Measurements from ENCODE around the gene CALCOCO1. TPM values are rescaled to one million over a fixed set of nuclear protein-coding genes. Genes with fewer than 3 reads are reported as not detected.
"Not testable (repeated sequence)": the region's sequence is repeated elsewhere in the genome, so short reads cannot be mapped to it uniquely, and the experiment has no call there.

Gene CALCOCO1
- total RNA-seq, 4 donors from 2014 or later, result 400 to 469 (median 424) TPM

GRCh38 chr12:53683983-53684382 is 43.3 kb downstream of the CALCOCO1 start:
- WGBS, 2 donors (ENCODE audit: low coverage in 1 of 2), result 89 to 93% methylated on average over 3 to 9 of the region's 9 CpGs
- H3K4me1 ChIP-seq, result no peaks in the 10 kb centered on the region
- no peak overlapping the region for H3K4me3 ChIP-seq
- no peaks in the 10 kb centered on the region for H3K9me3 ChIP-seq
- H3K27ac ChIP-seq, result no peak overlapping the region
- H3K27me3 ChIP-seq, result no peaks in the 10 kb centered on the region
- TF ChIP-seq POLR2AphosphoS5 (IDR thresholded peaks at IDR 0.05) (no peak), CTCF (IDR thresholded peaks at IDR 0.05) (no peak), EP300 (IDR thresholded peaks at IDR 0.05) (no peak), POLR2A (IDR thresholded peaks at IDR 0.05) (no peak)
- H3K36me3 ChIP-seq, result no peaks in the 10 kb centered on the region
- ATAC-seq, result no peak

GRCh38 chr12:53683494-53683893 is 43.8 kb downstream of the CALCOCO1 start:
- no peaks in the 10 kb centered on the region for H3K27me3 ChIP-seq
- H3K4me1 ChIP-seq, result no peaks in the 10 kb centered on the region
- H3K27ac ChIP-seq, result no peak overlapping the region
- TF ChIP-seq CTCF (IDR thresholded peaks at IDR 0.05) (no peak), EP300 (IDR thresholded peaks at IDR 0.05) (no peak), POLR2A (IDR thresholded peaks at IDR 0.05) (no peak), POLR2AphosphoS5 (IDR thresholded peaks at IDR 0.05) (no peak)
- 80% methylated on average over 1 of the region's 2 CpGs; no CpG with 5 or more reads in 1 of the 2 donors for WGBS, 2 donors (ENCODE audit: low coverage in 1 of 2)
- no peak overlapping the region for H3K4me3 ChIP-seq
- H3K36me3 ChIP-seq, result no peaks in the 10 kb centered on the region
- H3K9me3 ChIP-seq, result no peaks in the 10 kb centered on the region
- ATAC-seq, result no peak

- not testable (repeated sequence) for H3K27me3 ChIP-seq, H3K36me3 ChIP-seq, ATAC-seq, H3K27ac ChIP-seq, H3K9me3 ChIP-seq, H3K4me3 ChIP-seq
- WGBS, 2 donors (ENCODE audit: low coverage in 1 of 2), result 85 to 94% methylated on average over 2 to 4 of the region's 5 CpGs
- H3K4me1 ChIP-seq, result peaks cover under 1 to 24% (median 9%) of the 10 kb centered on the region in 3 donors
These were observed 47.2 kb downstream of the CALCOCO1 start for GRCh38 chr12:53680061-53680460.

GRCh38 chr12:53677800-53678148 is 49.5 kb downstream of the CALCOCO1 start:
- no peak for ATAC-seq

GRCh38 chr12:53677016-53677799 is 50.0 kb downstream of the CALCOCO1 start:
- 15 to 17% methylated on average over 9 to 22 of the region's 51 CpGs for WGBS, 2 donors (ENCODE audit: low coverage in 1 of 2)
- H3K4me3 ChIP-seq, result peak overlapping the region; percentile 40 to 75
- no peak for ATAC-seq
- H3K27ac ChIP-seq, result peak overlapping the region; percentile 95 to 99 (median 98)
- no peaks in the 10 kb centered on the region for H3K27me3 ChIP-seq
- no peak for TF ChIP-seq POLR2A (IDR thresholded peaks at IDR 0.05)
- no peak for TF ChIP-seq POLR2AphosphoS5 (IDR thresholded peaks at IDR 0.05)
- no peak for TF ChIP-seq EP300 (IDR thresholded peaks at IDR 0.05)
- no peak for TF ChIP-seq CTCF (IDR thresholded peaks at IDR 0.05)
- H3K36me3 ChIP-seq, result peaks cover 0 to 14% of the 10 kb centered on the region in 2 donors
- peaks cover 3 to 52% (median 9%) of the 10 kb centered on the region in 3 donors for H3K4me1 ChIP-seq
- no peaks in the 10 kb centered on the region for H3K9me3 ChIP-seq

More at GRCh38 chr12:53677800-53678148, 49.5 kb downstream of the CALCOCO1 start:
- 42 to 48% methylated on average over 3 to 4 of the region's 5 CpGs for WGBS, 2 donors (ENCODE audit: low coverage in 1 of 2)
- peak overlapping the region in 1 of 2 donors; percentile 75 for H3K4me3 ChIP-seq
- H3K4me1 ChIP-seq, result peaks cover 3 to 47% (median 9%) of the 10 kb centered on the region in 3 donors
- TF ChIP-seq EP300 (IDR thresholded peaks at IDR 0.05) (no peak), POLR2AphosphoS5 (IDR thresholded peaks at IDR 0.05) (no peak), CTCF (IDR thresholded peaks at IDR 0.05) (no peak), POLR2A (IDR thresholded peaks at IDR 0.05) (no peak)
- peaks cover 0 to 9% of the 10 kb centered on the region in 2 donors for H3K36me3 ChIP-seq
- no peaks in the 10 kb centered on the region for H3K27me3 ChIP-seq
- H3K27ac ChIP-seq, result peak overlapping the region; percentile 95 to 99 (median 98)
- no peaks in the 10 kb centered on the region for H3K9me3 ChIP-seq
